Activated CD4-positive, alpha-beta T cell treated with anti-CD3 and anti-CD28 coated beads for 4 hours (primary cell): Measurements from ENCODE around the gene ADGRG7.
"Not testable (repeated sequence)": the region's sequence is repeated elsewhere in the genome, so short reads cannot be mapped to it uniquely, and the experiment has no call there.

ENCODE experiments used
- DNase-seq, 2 donors: peaks; one replicate each; pipeline ENCODE4 v3.0.0-alpha.2; 2020

Gene ADGRG7, protein sequence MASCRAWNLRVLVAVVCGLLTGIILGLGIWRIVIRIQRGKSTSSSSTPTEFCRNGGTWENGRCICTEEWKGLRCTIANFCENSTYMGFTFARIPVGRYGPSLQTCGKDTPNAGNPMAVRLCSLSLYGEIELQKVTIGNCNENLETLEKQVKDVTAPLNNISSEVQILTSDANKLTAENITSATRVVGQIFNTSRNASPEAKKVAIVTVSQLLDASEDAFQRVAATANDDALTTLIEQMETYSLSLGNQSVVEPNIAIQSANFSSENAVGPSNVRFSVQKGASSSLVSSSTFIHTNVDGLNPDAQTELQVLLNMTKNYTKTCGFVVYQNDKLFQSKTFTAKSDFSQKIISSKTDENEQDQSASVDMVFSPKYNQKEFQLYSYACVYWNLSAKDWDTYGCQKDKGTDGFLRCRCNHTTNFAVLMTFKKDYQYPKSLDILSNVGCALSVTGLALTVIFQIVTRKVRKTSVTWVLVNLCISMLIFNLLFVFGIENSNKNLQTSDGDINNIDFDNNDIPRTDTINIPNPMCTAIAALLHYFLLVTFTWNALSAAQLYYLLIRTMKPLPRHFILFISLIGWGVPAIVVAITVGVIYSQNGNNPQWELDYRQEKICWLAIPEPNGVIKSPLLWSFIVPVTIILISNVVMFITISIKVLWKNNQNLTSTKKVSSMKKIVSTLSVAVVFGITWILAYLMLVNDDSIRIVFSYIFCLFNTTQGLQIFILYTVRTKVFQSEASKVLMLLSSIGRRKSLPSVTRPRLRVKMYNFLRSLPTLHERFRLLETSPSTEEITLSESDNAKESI

DNA sequence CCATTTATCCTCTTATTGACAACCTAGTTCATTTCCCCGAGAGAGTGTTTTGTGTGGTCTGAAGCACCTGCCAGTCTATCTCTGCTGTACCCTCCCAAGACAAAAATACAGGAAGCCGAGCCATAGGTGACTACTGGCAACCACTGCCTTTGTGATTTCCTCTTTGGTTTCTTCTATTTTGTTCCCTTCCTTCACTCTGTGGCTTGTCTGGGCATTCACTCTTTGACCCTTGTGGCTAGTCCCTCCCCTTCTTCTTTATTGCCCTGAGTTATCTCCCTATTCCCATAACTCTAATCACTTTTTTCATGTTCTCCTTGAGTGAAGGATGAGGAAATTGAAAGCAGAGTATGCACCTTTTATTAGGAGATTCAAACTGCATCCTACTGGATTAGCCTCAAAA lies at the start of gene ADGRG7:
Gene ADGRG7, plus strand, starts transcription at position 297 of the 400 bp plus-strand sequence. CDS start 256 bp downstream, outside the sequence.
- no peak for DNase-seq

DNA sequence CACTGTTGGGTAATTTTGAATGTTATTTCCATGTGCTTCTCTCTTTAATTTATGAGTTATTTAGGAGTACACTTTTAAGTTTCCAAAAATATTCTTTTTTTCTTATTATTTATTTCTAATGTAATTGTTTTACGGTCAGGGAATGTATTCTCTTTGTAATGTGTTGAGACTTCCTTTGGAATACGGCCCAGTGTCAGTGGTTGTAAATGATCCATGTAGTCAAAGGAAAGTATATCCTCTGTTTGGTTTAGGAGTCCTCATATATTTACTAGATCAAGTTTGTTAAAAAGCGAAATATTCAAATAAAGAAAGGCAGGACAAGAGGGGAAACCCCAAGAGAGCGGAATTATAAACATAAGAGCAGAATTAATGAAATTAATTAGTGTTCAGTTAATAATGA lies 49.0 kb upstream of the ADGRG7 start:
- DNase-seq: no peak

DNA sequence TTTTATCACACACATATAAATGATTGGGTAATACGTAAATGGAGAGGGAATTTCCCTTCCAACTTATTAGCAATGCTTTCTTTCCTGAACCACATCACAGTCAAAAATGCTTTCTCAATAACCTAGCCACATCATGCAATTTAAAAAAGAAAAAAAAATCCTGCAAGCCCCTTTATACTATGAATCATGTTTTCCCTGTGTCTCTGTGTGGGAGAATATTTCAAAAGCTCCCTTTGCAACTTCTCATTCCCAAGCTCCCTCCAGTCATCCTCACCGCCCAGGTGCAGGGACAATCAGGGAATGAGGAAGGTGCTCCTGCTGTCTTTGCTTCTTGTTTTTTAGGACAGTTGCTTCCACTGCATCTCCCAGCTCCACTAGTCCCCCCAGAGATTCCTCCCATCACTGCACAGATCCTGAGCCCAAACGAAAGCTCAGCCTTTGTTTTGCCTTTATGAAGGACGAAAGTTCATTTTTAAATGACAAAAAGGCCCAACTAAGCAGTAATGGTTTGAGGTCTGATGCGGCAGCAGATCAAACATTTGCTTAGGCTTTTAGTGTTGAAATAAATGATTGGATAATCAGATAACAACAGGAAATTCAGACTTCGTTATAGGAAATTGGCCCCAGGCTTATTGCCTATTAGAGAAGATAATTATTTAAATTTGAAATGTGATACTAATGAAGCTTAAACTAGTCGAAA lies 47.8 kb upstream of the ADGRG7 start:
- no peak for DNase-seq

DNA sequence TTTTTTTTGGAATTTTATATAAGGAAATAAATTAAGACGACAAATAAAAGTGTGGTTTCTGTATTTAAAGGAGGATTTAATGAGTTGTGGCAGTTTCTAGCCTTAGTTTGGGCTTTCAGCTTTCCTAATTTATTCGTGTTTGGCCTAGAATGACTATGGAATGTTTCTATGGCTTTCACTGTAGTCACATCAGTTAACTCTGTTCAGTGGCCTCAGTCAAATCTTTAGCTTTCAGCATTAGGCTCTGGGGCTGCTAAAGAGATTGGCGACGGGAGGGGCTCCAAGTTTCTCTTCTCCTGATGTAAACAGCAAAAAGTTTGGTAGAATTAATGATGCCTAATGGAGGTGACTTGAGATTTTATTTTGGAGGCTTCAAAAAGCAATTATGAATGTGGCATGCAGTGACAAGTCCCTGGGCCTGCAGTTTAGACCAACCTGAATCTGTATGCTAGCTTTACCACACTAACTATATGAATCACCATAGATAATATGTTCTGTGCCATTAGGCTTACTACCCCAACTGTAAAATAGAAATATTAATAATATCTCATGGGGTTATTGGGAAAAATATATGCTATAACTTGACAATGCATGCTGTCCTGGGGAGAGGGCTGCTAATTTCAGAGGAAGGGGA lies 47.1 kb upstream of the ADGRG7 start:
- DNase-seq: no peak

DNA sequence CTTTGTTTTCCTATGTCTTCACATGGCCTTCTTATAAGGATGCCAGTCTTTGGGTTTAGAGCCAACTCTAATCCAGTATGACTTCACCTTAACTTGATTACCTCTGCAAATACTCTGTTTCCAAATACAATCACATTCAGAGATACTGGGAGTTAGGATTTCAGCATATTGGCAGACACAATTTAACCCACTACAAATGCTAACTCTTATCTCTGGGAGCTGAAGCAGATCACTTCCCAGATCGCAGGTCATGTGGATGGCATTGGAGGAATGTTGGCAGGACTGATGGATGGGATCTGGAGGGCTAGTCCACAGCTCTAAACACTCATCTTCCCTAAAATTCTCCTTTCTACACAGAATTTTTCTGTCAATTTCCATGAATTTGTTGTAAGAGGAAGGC lies 46.2 kb upstream of the ADGRG7 start:
- DNase-seq: no peak

DNA sequence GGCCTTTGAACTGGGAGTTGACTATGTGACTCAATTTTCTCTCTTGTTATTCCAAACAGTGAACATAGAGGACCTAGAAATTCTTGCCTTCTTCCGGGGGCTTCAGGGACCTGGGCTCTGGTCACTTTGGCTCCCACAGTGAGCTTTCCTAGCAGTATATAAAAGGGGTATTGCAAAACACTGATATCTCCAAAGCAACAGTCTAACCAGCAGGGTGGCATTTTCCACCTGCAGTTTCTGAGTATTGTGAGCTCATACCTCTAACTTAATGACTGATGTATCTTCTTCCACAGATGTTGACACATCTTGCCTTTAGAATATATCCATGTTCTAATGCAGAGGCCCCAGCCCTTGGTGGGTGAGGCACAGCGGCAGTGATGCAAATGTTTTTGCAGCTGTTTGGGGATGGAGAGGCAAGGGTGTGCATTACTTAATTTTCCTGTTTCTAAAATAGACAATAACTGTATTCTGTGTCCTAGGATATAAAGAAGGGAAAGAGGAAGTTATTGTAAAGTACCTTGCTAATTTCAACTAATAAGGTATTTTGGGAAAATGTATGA lies 45.7 kb upstream of the ADGRG7 start:
- DNase-seq: no peak

DNA sequence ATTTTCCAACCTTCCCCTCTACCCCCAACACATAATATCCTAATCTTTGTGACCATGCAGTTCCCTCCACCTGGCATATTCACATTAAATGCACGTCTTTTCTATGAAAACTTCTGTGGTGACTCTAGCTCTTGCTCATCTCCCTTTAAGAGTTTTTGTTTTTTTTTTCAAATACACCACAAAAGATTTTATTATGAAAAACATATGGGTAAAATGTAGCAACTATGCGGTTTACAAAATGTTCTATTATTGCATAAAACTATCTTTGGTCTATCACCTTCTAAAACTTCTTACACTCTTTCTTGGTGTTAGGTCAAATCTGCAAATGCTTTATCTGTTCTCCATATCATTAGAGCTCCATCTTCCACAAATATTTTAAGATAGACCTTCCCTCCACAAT lies 38.6 kb upstream of the ADGRG7 start:
- DNase-seq: no peak

DNA sequence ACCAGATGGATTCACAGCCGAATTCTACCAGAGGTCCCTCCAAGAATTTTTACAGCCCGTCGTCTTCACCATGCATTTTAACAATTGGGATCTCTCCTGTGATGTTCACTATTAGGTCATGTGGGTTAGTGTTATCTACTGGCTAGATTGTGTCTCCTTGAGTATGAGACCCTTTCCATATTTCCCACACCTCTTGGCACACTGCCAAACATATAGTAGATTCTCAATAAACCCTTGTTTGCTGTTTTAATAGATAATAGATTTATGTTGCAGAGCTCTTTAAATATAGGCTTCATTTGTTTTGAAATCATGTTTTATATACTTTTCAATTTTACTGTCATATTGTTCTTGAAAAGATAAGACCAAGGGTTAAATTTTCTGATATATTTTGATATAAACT lies 34.9 kb upstream of the ADGRG7 start:
- no peak for DNase-seq

DNA sequence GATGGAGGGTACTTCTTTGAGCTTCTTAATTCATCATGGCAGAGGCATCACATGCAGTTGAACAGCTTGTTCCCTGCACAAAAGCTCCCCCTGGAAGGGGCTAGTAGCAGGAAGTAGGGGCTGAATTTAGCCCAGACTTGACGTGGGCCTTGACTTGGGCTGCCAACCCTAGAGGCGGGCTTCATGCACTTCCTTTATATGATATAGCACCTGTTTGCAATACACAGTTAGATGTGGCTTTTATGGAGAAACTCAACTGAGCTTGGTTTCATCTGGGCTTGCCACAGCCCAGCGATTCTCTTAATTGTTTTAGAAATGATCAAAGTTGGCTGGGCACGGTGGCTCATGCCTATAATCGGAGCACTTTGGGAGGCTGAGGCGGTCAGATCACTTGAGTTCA lies 33.7 kb upstream of the ADGRG7 start:
- DNase-seq: no peak

DNA sequence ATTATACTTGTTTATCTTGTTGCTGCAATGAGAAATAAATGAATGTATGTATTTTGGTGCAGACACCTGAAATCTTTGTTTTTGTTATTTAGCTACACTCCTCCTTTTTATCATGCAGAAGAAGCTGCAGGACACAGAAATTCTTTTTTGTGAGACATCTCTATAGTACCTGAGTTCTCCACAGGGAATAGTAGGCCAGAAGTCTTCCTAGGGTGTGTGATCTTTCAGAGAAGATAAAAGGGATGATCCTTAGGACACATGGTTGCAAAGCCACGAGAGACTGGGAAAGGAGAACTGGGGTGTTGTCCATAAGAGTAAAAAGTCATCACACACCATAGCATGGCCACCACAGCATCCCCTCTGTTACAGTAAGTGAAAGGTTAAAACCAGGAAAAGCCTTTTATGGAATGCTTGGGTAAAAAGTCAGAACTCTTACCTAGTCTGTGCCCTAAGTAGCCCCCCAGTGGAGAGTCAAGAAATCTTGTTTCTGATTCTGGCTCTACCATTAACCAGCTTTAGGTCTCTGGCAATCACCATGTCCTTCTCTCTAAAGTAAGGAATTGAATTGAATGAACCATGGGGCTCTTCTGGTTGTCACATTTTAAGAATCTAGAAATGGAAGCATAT lies 31.9 kb upstream of the ADGRG7 start:
- no peak for DNase-seq

DNA sequence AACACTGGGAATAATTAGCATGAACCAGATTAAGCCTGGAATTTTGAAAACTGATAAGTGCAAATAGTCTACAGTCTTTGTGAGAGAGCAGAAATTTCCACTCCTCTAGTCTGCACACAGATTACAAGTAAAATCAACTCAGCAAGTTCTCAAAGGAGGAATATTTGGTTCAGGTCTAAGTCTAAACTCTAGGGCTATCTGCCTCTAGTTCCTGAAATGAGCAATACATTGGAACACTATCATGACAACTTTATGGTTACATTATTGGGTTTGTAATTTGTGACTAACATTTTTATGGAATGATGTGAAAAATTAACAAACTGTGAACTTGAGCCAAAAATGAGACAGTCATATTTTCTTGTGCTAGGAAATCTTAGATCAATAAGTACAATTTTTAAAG lies 30.8 kb upstream of the ADGRG7 start:
- no peak for DNase-seq

DNA sequence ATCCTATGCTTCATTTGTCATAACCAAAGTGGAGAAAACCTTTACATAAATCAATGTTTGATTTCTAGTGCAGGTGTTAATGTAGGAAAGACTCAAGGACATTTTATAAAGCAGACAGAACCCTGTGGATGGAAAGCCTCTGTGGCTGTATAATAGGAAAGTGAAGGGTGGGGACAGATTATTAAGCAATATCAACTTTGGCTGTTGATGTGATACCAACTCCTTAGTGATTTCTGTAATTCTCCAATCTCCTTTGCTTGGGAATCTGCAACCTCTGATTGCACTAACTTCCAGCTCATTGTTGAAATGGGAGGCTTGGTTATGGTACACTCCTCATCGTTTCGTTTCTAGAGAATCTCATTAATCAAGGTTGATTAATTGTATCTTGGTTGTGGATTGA lies 29.3 kb upstream of the ADGRG7 start:
- DNase-seq: no peak

DNA sequence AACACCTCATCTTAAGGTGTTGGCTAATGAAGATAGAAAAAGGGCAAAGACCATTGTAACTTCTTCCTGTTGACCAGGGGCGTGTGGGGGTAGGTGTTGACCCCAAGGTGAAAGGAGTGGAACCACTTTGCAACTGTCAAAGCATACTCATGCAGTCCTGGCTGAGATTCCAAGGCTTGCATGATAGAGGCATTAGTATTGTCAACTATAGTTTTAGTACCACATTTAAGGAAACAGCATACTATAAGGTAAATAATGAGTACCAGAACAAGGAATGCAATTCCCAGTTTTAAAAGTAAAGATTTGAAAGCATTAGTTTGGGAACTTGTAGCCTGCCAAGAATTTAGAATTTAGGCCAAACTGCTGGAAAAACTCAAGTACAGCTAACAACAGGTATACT lies 27.8 kb upstream of the ADGRG7 start:
- DNase-seq: no peak

DNA sequence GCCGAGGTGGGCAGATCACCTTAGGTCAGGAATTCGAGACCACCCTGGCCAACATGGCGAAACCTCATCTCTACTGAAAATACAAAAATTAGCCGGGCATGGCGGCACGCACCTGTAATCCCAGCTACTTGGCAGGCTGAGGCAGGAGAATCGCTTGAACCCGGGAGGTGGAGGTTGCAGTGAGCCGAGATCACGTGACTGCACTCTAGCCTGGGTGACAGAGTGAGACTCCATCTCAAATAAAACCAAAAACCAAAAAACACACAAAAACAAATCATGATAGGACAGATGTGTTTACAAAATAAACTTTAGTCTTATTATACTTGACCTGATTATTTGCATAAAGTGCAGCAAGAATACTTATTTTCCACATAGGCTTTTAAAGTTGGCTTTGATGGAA lies 27.2 kb upstream of the ADGRG7 start:
- not testable (repeated sequence) for DNase-seq

DNA sequence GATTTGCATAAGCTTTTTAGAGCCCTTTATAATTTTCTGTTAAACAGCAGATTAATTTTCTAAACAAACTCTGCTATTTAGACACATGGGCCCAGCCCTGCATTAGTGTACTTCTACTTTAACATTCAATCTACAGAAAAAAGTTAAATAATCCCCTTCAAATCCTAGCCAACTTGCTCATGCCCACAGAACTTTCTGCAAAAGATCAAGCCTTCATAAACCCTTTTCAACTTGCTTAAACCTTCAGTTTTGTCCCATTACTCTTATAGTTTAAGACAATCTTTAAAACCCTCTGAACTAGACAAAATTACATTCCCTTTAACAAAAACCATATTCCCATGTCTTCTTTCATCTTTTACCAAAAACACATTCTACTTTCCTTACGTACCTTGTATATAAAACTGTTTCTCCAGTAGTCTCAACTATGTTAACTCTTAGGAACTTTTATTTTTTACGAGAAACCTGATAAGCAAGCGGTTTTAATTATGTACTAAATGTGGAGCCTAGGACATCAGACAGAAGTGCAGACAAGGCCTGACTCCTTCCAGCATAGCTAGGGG lies 25.2 kb upstream of the ADGRG7 start:
- DNase-seq: no peak

DNA sequence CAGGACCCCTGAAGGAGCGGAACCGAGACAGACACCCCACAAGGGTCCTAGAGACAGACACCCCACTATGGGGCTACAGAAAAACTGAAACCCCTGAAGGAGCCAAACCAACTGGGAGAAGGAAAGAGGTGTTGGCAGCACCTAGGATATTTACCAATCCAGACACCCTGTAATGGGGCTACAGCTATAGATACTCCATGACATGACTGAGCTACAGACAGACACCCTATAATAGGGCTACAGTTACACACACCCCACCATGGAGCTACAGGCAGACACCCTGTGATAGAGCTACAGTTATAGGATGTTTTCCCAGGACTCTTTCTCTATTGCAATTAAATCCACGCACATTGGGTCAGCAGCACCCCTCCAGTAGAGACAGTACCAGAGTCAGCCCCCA lies 22.6 kb upstream of the ADGRG7 start:
- no peak for DNase-seq

DNA sequence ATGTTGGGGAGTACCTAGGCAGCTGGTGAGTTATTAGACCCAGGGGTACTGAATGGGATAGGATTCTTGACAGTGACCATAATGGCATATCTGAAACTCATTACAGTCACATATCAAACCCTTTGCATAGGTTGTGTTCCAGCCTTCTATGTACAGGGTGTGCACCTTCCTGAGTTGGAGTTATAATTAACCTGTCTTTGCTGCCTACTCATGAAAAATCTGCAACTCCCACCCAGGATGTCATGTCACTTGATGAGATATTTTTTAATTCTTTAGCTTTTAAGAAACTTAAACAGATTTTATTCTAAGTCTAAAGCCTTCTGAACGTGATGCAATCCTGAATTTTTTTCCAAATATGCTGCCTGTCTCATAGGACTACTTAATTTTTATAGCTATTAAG lies 21.1 kb upstream of the ADGRG7 start:
- DNase-seq: no peak

DNA sequence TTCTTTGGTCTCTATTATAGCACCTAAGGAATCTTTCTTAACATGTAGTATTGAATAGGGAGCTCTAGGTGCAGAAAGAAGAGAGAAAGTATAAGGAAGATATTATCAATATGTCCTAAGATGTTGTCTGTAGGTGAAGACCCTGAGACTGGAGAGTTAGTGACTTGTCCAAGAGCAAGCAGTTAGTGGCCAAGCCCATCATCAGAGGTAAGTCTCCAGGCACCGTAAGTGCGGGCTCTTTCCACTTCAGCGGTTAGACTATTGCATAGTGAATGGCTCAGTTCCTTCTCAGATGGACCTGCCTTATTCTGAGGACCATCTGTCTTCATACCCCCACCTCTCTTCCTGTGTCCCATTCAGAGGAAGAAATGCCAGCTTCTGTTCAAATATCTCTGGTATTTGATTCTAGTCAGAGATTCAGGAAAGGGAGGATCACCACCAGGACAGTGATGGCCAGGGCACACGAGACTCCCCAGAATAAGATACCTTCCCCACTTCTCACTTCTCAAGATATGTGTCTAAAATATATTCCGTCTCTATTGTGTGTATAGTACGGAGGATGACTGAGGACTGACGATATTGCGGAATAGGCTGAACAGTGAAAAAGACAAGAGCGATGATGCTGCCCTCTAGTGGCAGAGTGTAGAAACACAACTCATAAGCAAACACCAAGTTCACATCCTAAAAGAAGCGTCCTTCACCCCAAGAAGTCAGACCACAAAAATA lies 19.1 kb upstream of the ADGRG7 start:
- DNase-seq: peak; percentile 45 to 65

DNA sequence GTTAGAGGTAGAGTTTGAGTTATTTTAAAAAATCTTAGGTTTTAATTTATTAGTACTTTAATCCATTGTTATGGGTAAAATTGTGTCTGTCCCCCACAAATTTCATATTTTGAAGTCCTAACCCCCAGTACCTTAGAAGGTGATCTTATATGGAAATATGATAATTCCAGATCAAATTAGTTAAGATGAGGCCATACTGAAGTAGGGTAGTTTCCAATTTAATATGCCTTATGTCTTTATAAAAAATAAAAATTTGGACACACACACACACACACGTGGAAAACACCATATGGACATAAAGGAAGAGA lies 18.6 kb upstream of the ADGRG7 start:
- DNase-seq: no peak

DNA sequence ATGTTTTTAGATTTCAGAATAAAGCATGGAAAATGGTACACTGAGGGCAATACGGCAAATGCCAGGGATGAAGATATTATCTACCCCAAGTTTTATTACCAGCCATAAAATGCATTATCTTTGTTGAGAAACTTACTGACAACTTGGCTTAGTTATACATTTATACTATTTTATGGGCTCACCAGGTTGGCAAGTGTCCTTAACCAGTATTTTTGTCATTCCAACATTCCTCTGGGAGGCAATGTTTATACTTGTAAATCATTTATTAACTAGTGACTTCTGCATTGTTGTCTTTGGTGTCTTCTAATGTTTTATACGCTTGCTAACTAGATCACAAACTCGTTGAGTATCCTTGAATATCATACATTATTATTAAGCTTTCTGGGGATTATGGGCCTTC lies 18.0 kb upstream of the ADGRG7 start:
- no peak for DNase-seq
